Myocyte (in vitro differentiated cells): ENCODE data around the gene ETF1. TPM values are rescaled to one million over a fixed set of nuclear protein-coding genes. Genes with fewer than 3 reads are reported as not detected.

Experiments
- DNase-seq: peaks from one replicate; pipeline ENCODE4 v3.0.0-alpha.2; 2012; ENCODE audit warnings: low read depth
- polyA plus RNA-seq: library from polyadenylated mRNA; unstranded; fragments of >200 nt; gene quantifications from one replicate; pipeline ENCODE4 v1.2.1, GENCODE V29; 2012; ENCODE audit warnings: missing spikeins
- total RNA-seq: library from RNA; depleted of rRNA; stranded (reverse); fragments of >200 nt; gene quantifications from 2 replicates; pipeline ENCODE4 v1.2.3, GENCODE V29; 2014

Gene ETF1
- 115 and 121 TPM in 2 replicates for total RNA-seq
- polyA plus RNA-seq = 67.3 TPM

DNA sequence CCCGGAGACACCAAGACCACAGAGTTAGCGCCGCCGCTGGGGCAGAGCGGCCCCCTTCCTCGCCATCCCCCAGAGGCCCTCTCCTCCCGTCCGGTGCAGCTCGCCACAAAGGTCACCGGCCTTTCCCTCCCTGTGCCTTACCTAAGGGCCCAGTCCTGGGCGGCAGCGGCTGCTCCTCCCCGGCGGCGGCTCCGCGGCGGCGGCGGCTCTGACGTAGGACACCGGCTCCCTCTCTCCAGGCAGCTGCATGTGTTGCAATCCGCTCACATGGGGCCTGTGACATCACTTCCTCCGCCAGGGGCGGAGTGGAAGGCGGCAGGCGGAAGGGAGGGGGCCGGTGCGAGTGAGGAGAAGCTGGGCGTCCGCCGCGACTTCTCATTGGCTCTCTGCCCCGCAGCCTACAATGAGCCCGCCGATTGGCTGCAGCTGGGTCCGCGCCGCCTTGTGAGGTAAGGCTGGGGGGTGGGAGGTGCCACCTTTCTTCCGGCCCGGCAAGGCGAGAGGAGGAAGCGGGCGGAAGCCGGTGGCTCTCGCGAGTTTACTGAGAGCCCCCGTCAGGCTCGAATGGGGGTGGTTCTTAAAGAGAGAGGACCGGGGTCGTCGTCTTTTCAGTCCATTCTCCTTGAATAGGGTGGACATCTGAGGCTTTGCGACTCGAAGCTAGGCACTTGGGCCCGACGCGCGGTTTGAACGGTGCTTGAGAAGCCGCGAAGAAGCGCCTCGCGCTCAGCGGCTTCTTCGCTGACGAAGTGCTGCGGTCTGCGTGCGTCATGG is at the start of gene ETF1:
ETF1 (minus strand) TSS at position 281 of the 774 bp plus-strand sequence. CDS start 318 bp downstream, outside the sequence.
- DNase-seq = peak; percentile 100

DNA sequence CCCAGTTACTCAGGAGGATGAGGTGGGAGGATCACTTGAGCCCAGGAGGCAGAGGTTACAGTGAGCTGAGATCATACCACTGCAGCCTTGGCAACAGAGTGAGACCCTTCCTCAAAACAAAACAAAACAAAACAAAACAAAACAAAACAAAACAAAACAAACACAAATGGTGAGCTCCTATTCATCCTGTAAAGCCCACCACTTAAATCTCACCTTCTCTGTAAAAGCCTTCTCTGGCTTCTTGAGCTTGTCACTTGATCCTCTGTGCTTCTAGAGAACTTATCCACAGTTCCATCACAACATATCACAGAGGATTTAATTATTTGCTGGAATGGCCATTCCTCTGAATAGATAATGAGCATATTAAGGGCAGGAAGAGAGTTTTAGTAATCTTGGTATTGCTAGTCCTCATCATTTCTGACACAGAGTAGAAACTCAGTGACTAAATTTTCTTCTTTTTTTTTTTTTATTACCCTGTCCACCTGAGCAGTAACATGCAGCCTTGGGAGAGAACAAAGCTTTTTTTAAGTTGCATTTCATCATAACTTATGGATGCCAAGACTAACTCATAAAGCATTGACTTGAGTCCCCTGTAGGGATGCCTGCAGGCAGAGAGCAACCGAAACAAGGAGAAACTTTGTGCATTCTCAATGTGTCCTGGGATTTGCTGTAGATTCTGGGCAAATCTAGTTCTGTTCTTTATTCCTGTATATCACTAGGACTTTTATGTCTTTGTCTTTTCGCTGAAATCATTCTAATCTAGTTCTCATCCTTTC is 45.2 kb upstream of the ETF1 start:
- no peak for DNase-seq

DNA sequence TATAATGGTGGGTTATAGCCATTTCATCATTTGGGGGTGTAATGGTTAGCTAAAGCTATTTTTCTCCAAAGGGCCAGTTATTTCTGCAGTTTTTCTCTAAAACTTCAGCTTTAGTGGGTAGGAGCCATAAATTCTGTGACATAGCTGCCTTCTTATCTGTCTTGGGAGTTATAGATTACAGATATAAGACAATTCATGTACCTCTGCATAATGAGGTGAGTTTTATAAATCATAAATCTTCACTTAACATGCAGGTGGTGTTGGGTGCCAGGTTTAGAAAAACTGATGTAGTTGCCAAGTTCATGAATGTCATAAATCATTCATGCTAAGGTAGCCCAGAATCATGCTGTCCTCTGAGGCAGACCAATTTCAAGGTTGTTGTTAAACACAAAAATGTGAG is 42.1 kb upstream of the ETF1 start:
- no peak for DNase-seq

DNA sequence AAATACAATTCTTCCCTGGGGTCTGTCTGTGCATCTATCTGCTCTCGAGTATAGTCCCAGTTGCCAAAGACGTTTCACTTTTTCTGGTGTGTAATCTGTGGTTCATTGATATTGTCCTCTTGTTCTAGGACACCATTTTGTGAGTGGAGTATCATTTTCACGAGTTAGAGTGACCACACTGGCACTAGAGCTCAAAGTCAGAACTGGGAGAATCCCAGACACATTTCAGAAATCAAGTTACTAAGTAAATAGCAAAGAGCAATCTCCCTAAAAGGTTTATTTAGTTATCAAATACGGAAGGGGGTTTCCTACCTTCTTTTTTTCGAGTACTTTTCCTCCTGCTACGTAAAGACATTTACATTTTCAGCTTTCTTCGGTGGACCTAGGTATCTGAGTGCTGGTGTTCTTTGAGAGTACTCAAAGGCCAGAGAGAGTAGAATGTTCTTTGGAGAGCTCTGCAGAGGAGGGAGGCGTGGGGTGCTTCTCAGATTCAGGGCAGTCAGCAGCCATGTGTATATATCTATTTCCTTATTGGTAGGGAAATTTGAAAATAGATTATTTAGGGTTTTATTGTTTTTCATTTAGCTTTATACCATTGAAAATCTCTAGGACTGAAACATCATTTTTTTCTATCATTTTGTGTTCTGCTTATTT is 41.1 kb upstream of the ETF1 start:
- no peak for DNase-seq

- no peak for DNase-seq
Measured at GRCh38 chr5:138582959-138583358, 39.9 kb upstream of the ETF1 start.

DNA sequence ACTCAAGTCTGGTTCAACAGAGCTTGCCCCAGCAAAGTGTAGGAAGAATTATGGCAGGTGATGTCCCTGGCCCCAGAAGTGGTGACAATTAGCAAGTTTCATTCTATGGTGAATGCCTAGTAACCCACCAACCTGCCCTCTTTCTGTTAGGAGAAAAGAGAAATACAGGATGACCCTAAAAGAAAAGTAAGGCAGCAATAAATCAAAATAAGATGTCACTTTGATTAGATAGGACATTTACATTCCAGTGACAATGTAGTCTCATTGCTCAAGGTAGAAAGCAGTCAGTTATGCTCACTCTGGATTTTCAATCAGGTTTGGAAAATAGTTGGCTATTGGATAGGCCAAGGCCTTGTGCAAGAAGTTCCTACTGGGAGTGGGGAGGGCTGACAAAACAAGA is 37.7 kb upstream of the ETF1 start:
- DNase-seq = no peak

GRCh38 chr5:138580001-138580400 is 37.0 kb upstream of the ETF1 start:
- no peak for DNase-seq

DNA sequence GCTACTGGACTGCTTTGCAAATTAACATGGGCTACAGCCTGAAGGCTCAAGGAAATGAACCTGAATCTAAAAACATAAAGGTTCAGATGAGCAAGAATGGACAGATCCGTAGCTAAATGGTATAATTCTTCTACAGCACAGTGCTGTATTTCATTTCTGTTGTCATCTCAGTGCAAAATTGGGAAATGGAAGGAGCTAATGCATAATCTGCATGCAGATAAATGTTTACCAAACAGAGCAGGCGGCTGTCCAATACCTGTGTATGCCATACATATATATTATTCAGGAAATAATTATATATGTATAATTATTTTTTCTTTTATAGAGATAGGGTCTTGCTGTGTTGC is 36.5 kb upstream of the ETF1 start:
- DNase-seq = no peak

- DNase-seq = no peak
Measured at GRCh38 chr5:138577452-138577851, 34.4 kb upstream of the ETF1 start.

- peak; percentile 100 for DNase-seq
Measured at GRCh38 chr5:138575194-138576015, 32.4 kb upstream of the ETF1 start, which contains the start of gene HSPA9. Gene HSPA9 (minus strand): TSS chr5:138575401. CDS start chr5:138575318, 83 bp downstream.

GRCh38 chr5:138574744-138575193 is 31.7 kb upstream of the ETF1 start:
- DNase-seq = no peak

GRCh38 chr5:138573949-138574670 is 31.1 kb upstream of the ETF1 start:
- no peak for DNase-seq

DNA sequence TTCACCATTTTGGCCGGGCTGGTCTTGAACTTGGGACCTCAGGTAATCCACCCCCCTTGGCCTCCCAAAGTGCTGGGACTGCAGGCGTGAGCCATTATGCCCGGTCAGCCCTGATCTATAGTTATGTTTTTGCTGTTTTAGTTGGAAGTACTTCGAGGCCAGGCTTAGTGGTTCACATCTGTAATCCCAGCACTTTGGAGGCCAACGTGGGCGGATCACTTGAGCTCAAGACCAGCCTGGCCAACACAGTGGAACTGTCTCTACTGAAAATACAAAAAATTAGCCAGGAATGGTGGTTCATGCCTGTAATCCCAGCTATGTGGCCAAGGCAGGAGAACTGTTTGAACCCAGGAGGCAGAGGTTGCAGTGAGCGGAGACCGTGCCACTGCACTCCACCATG is 30.2 kb upstream of the ETF1 start:
- DNase-seq = no peak

DNA sequence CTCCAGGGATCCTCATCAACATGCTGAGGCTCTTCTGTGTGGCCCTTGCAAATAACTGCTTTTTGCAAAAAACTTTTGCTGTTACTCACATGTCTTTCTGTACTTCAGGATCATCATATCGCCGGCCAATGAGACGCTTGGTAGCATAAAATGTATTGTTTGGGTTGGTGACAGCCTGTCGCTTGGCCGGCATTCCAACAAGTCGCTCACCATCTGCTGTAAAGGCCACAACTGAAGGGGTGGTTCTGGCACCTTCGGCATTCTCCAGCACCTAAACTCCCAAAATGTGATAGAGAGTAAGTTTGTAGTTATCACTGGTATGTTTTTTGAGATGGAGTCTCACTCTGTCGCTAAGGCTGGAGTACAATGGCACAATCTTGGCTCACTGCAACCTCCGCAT is 27.8 kb upstream of the ETF1 start:
- DNase-seq = no peak

DNA sequence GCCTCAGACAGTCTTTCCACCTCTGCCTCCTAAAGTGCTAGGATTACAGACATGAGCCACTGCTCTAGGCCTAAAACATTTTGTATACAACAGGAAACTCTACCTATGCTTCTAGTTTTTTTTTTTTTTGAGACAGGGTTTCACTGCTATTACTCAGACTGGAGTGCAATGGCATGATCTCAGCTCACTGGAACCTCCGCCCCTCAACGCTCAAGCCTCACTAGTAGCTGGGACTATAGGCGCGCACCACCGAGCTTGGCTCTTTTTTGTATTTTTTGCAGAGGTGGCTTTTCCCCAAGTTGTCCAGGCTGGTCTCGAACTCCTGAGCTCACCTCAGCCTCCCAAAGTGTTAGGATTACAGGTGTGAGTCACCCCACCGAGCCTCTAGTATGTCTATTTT is 26.7 kb upstream of the ETF1 start:
- no peak for DNase-seq

GRCh38 chr5:138568061-138568824 is 25.2 kb upstream of the ETF1 start:
- no peak for DNase-seq

GRCh38 chr5:138566792-138567191 is 23.8 kb upstream of the ETF1 start:
- DNase-seq = no peak

- no peak for DNase-seq
Measured at GRCh38 chr5:138565100-138565821, 22.2 kb upstream of the ETF1 start.

DNA sequence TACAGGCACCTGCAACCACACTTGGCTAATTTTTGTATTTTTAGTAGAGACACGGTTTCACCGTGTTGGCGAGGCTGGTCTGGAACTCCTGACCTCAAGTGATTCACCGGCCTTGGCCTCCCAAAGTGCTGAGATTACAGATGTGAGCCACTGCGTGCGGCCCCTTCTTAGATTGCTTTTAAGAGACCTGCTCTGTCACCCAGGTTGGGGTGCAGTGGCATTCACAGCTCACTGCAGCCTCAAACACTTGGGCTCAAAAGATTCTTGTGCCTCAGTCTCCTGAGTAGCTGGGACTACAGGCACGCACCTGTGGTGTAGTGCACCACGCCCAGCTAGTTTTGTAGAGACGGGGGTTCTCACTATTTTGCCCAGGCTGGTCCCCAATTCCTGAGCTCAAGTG is 21.2 kb upstream of the ETF1 start:
- no peak for DNase-seq
